K562 (cell line): ENCODE data around the gene KLHDC10. TPM values are rescaled to one million over a fixed set of nuclear protein-coding genes. Genes with fewer than 3 reads are reported as not detected.

Source experiments
- BRCA1 ChIP-seq, 2 experiments: fragments of 450-650 bp in 1 of 2; sonication (generic) in 1 of 2; formaldehyde crosslinking in 1 of 2; IDR thresholded peaks; 2 replicates each; pipeline versions ENCODE4 v1.5.0 to v1.6.1; 2017 to 2020; ENCODE audit warnings: mild to moderate bottlenecking in 1 of 2, missing genetic modification reagents in 1 of 2
- CTCF ChIP-seq, 3 experiments: IDR thresholded peaks in 2 of 3; conservative IDR thresholded peaks in 1 of 3; 2 replicates each; pipeline ENCODE4 v1.5.1; 2011 to 2012; ENCODE audit warnings: low read length in 3 of 3, mild to moderate bottlenecking in 3 of 3, control low read depth in 2 of 3, improper control_type of control experiment in 1 of 3, inconsistent platforms in 1 of 3, low read depth in 1 of 3, mixed read lengths in 1 of 3, moderate library complexity in 1 of 3; ENCODE audit not compliant: insufficient read depth in 2 of 3
- DDX20 ChIP-seq: fragments of 450-650 bp; IDR thresholded peaks from 2 replicates; pipeline ENCODE4 v1.6.1; 2016; ENCODE audit warnings: missing genetic modification characterization, low read depth, mild to moderate bottlenecking, missing compliant biosample characterization, moderate library complexity
- ELF2 ChIP-seq: fragments of 250-450 bp; sonication (Bioruptor Pico); IDR thresholded peaks from 2 replicates; pipeline ENCODE4 v1.5.0; 2021; ENCODE audit warnings: mild to moderate bottlenecking
- ETS1 ChIP-seq: conservative IDR thresholded peaks from 2 replicates; pipeline ENCODE4 v1.6.1; 2011; ENCODE audit warnings: low read depth, mild to moderate bottlenecking, low read length; ENCODE audit not compliant: control insufficient read depth
- HDAC2 ChIP-seq: fragments of 450-650 bp; IDR thresholded peaks from 2 replicates; pipeline ENCODE4 v1.6.1; 2016; ENCODE audit warnings: mild to moderate bottlenecking
- IRF9 ChIP-seq: fragments of 450-650 bp; IDR thresholded peaks from 2 replicates; pipeline ENCODE4 v1.6.1; 2016; ENCODE audit warnings: missing biosample characterization, missing genetic modification characterization
- KDM2B ChIP-seq: fragments of 250-450 bp; sonication (Bioruptor Pico); IDR thresholded peaks from 2 replicates; pipeline ENCODE4 v1.8.0; 2021; ENCODE audit warnings: mild to moderate bottlenecking, moderate library complexity
- MBD1 ChIP-seq: fragments of 250-450 bp; sonication (Bioruptor Pico); IDR thresholded peaks from 2 replicates; pipeline ENCODE4 v1.8.0; 2022; ENCODE audit warnings: inconsistent platforms
- MNT ChIP-seq, 2 experiments: fragments of 450-650 bp; conservative IDR thresholded peaks; 2 replicates each; pipeline ENCODE4 v1.6.1; 2017; ENCODE audit warnings: mild to moderate bottlenecking in 2 of 2, moderate library complexity in 2 of 2
- NCOA2 ChIP-seq, 2 experiments: fragments of 450-650 bp; IDR thresholded peaks; 2 replicates each; pipeline ENCODE4 v1.6.1; 2018; ENCODE audit warnings: mild to moderate bottlenecking in 2 of 2, moderate library complexity in 1 of 2; ENCODE audit not compliant: partially characterized antibody in 2 of 2
- NFATC3 ChIP-seq: fragments of 450-650 bp; IDR thresholded peaks from 2 replicates; pipeline ENCODE4 v1.6.1; 2017; ENCODE audit warnings: mild to moderate bottlenecking
- PTRF ChIP-seq: fragments of 450-650 bp; IDR thresholded peaks from 2 replicates; pipeline ENCODE4 v1.6.1; 2016; ENCODE audit warnings: mild to moderate bottlenecking, missing genetic modification characterization, missing compliant biosample characterization
- TEAD2 ChIP-seq: fragments of 450-650 bp; IDR thresholded peaks from 2 replicates; pipeline ENCODE4 v1.6.1; 2016; ENCODE audit warnings: missing genetic modification characterization, control low read depth, missing compliant biosample characterization
- TEAD4 ChIP-seq, 2 experiments: sonication (generic) in 1 of 2; formaldehyde crosslinking in 1 of 2; IDR thresholded peaks; 2 replicates each; pipeline versions ENCODE4 v1.6.1 to v1.8.0; 2012 to 2022; ENCODE audit warnings: borderline replicate concordance in 1 of 2, inconsistent platforms in 1 of 2, low read length in 1 of 2, mild to moderate bottlenecking in 1 of 2, missing genetic modification reagents in 1 of 2
- ZNF197 ChIP-seq: fragments of 200-800 bp; sonication (Bioruptor generic); IDR thresholded peaks from 2 replicates; pipeline ENCODE4 v1.6.1; 2016; ENCODE audit warnings: low read depth, missing genetic modification characterization, missing compliant biosample characterization
- polyA plus RNA-seq, 8 experiments: library from polyadenylated mRNA; depleted of rRNA in 4 of 8; stranded (reverse) in 5 of 8; unstranded in 3 of 8; fragments of >200 nt; fragmentation: Nextera tagmentation in 2 of 8; fragmentation: Illumina TruSeq in 1 of 8; extraction: Ambion mirVana in 2 of 8; extraction: Trizol in 1 of 8; gene quantifications; 2 replicates each; pipeline versions ENCODE4 v1.2.1 to v1.2.3, GENCODE V29; 2011 to 2014; ENCODE audit warnings: inconsistent platforms in 1 of 8, missing spikeins in 1 of 8
- total RNA-seq, 7 experiments: library from RNA; depleted of rRNA in 6 of 7; stranded (reverse); fragments of >200 nt in 6 of 7; fragmentation: Illumina TruSeq in 2 of 7; extraction: Trizol in 2 of 7; gene quantifications; 2 replicates each; pipeline versions ENCODE4 v1.2.1 to v1.2.3, GENCODE V29; 2011 to 2021; ENCODE audit warnings: low replicate concordance in 1 of 7

Gene KLHDC10
- total and polyA plus RNA-seq, 9 of the 15 experiments (the other 6 are each of a cell fraction or from before 2014, with no cell fraction given) = 9.8 to 80.5 (median 31.4) TPM

GRCh38 chr7:130071701-130072622 lies 1.6 kb downstream of the KLHDC10 start (continued):
- TF ChIP-seq DDX20 (tag) = no peak
- peak; percentile 91 to 99 (median 99) for TF ChIP-seq CTCF (IDR thresholded peaks at IDR 0.05 in 2 of 3, conservative IDR thresholded peaks at IDR 0.05 in 1 of 3; ENCODE audit: insufficient read depth in 2 of 3, low read depth in 1 of 3, low read length in 3 of 3)
- no peak for TF ChIP-seq HDAC2
- TF ChIP-seq TEAD4 (IDR thresholded peaks at IDR 0.05; ENCODE audit: low read length) = peak; percentile 80
- TF ChIP-seq TEAD4 (CRISPR knock-in tag; IDR thresholded peaks at IDR 0.05; ENCODE audit: borderline replicate concordance) = no peak
- no peak for TF ChIP-seq ZNF197
- TF ChIP-seq IRF9 (tag) = no peak
- no peak for TF ChIP-seq NCOA2 (IDR thresholded peaks at IDR 0.05; ENCODE audit: partially characterized antibody in 2 of 2)
- no peak for TF ChIP-seq ETS1
- TF ChIP-seq NFATC3 = no peak; the same call in 1 of the 2 replicates
- peak; percentile 30; the same call in 1 of the 2 replicates for TF ChIP-seq MBD1
- TF ChIP-seq ELF2 = no peak
- TF ChIP-seq TEAD2 (tag) = peak; percentile 10; the same call in 1 of the 2 replicates
- peak; percentile 34 to 51; a peak in 2 of 4 replicates for TF ChIP-seq MNT (conservative IDR thresholded peaks at IDR 0.05)
- no peak for TF ChIP-seq KDM2B (CRISPR knock-in tag)
- TF ChIP-seq PTRF (tag) = no peak
- TF ChIP-seq BRCA1 (IDR thresholded peaks at IDR 0.05) = no peak
- TF ChIP-seq BRCA1 (CRISPR knock-in tag; IDR thresholded peaks at IDR 0.05) = no peak
